ACHN (cell line): ENCODE results near the gene NKAIN2.
"Not testable (repeated sequence)": the region's sequence is repeated elsewhere in the genome, so short reads cannot be mapped to it uniquely, and the experiment has no call there.

ENCODE experiments used
- DNase-seq: peaks from one replicate; pipeline ENCODE4 v3.0.0-alpha.2; 2015
- in situ Hi-C: cut with HindIII; loops from 2 replicates; pipeline ENCODE4 v1.10.0; 2017; ENCODE audit warnings: low sequenced_read_pairs, low pct_ligation_motif_present, low pct_unique_long_range_greater_than_20kb

NKAIN2 gene

GRCh38 chr6:124423621-124424020 lies 620.0 kb downstream of the NKAIN2 start:
- in situ Hi-C loops = no loop called here
- DNase-seq = no peak

- DNase-seq = no peak
- in situ Hi-C loops = no loop called here
Measured at GRCh38 chr6:124430740-124431318, 627.2 kb downstream of the NKAIN2 start.

- in situ Hi-C loops = no loop called here
- DNase-seq = no peak
Measured at GRCh38 chr6:124432620-124433019, 629.0 kb downstream of the NKAIN2 start.

GRCh38 chr6:124433387-124434160 lies 629.9 kb downstream of the NKAIN2 start:
- in situ Hi-C loops = no loop called here
- no peak for DNase-seq

GRCh38 chr6:124434421-124434820 lies 630.8 kb downstream of the NKAIN2 start:
- DNase-seq = no peak
- in situ Hi-C loops = no loop called here

- DNase-seq = no peak
- in situ Hi-C loops = no loop called here
Measured at GRCh38 chr6:124436803-124437202, 633.1 kb downstream of the NKAIN2 start.

GRCh38 chr6:124438546-124439065 lies 634.9 kb downstream of the NKAIN2 start:
- in situ Hi-C loops = no loop called here
- no peak for DNase-seq

GRCh38 chr6:124441450-124441849 lies 637.8 kb downstream of the NKAIN2 start:
- DNase-seq = no peak
- in situ Hi-C loops = no loop called here

GRCh38 chr6:124443541-124443940 lies 639.9 kb downstream of the NKAIN2 start:
- no peak for DNase-seq
- in situ Hi-C loops = no loop called here

- in situ Hi-C loops = no loop called here
- no peak for DNase-seq
Measured at GRCh38 chr6:124445581-124445980, 641.9 kb downstream of the NKAIN2 start.

- DNase-seq = no peak
- in situ Hi-C loops = no loop called here
Measured at GRCh38 chr6:124446961-124447360, 643.3 kb downstream of the NKAIN2 start.

- in situ Hi-C loops = no loop called here
- no peak for DNase-seq
Measured at GRCh38 chr6:124459268-124459667, 655.6 kb downstream of the NKAIN2 start.

GRCh38 chr6:124462750-124463149 lies 659.1 kb downstream of the NKAIN2 start:
- in situ Hi-C loops = no loop called here

GRCh38 chr6:124463271-124463670 lies 659.6 kb downstream of the NKAIN2 start:
- DNase-seq = no peak
- in situ Hi-C loops = no loop called here

More at GRCh38 chr6:124462750-124463149, 659.1 kb downstream of the NKAIN2 start:
- no peak for DNase-seq

- in situ Hi-C loops, DNase-seq: not testable (repeated sequence)
Measured at GRCh38 chr6:124464600-124464999, 660.9 kb downstream of the NKAIN2 start.

- no peak for DNase-seq
- in situ Hi-C loops = no loop called here
Measured at GRCh38 chr6:124466949-124467348, 663.3 kb downstream of the NKAIN2 start.

- DNase-seq = no peak
- in situ Hi-C loops = no loop called here
Measured at GRCh38 chr6:124467366-124467765, 663.7 kb downstream of the NKAIN2 start.

GRCh38 chr6:124470803-124471202 lies 667.1 kb downstream of the NKAIN2 start:
- in situ Hi-C loops = no loop called here
- DNase-seq = no peak

GRCh38 chr6:124475176-124475575 lies 671.5 kb downstream of the NKAIN2 start:
- DNase-seq = no peak
- in situ Hi-C loops = no loop called here

GRCh38 chr6:124478906-124479305 lies 675.2 kb downstream of the NKAIN2 start:
- no peak for DNase-seq
- in situ Hi-C loops = no loop called here
